Measurements from ENCODE around the gene PUSL1.

DNA sequence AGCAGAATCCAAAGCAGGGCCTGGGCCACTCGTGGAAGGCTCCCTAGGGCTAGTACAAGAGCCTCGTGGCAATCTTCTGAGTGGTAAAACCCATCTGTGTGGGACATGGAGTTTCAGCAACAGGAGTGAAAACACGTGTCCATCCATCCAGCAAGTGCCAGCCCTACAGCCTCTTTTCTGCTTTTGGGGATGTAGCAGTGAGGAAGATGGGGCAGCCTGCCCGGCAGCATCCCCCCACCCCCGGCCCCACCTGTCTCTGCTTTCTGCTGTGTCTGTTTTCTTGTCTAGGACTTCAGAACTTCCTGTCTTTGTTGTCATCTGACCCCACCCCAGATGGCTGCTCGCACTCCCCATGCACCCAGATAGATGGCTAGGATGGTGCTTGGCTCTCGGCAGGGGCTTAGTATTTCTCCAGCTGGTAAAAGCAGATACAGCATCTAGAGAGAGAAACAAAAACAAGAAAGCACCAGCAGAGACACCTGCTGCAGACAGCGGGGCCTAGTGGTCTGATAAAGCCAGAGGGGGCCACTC is 17.7 kb downstream of the PUSL1 start:
- TF ChIP-seq, protein P1, sequence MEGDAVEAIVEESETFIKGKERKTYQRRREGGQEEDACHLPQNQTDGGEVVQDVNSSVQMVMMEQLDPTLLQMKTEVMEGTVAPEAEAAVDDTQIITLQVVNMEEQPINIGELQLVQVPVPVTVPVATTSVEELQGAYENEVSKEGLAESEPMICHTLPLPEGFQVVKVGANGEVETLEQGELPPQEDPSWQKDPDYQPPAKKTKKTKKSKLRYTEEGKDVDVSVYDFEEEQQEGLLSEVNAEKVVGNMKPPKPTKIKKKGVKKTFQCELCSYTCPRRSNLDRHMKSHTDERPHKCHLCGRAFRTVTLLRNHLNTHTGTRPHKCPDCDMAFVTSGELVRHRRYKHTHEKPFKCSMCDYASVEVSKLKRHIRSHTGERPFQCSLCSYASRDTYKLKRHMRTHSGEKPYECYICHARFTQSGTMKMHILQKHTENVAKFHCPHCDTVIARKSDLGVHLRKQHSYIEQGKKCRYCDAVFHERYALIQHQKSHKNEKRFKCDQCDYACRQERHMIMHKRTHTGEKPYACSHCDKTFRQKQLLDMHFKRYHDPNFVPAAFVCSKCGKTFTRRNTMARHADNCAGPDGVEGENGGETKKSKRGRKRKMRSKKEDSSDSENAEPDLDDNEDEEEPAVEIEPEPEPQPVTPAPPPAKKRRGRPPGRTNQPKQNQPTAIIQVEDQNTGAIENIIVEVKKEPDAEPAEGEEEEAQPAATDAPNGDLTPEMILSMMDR (IDR thresholded peaks at IDR 0.05): no peak
- TF ChIP-seq POLR2A (IDR thresholded peaks at IDR 0.05): no peak
